ENCODE data around the gene L3MBTL1. TPM values are rescaled to one million over a fixed set of nuclear protein-coding genes. Genes with fewer than 3 reads are reported as not detected.
"Not testable (repeated sequence)": the region's sequence is repeated elsewhere in the genome, so short reads cannot be mapped to it uniquely, and the experiment has no call there.

L3MBTL1 gene
- total and polyA plus RNA-seq, 7 experiments from 2014 or later, result 0.74 to 24.7 (median 13.5) TPM

DNA sequence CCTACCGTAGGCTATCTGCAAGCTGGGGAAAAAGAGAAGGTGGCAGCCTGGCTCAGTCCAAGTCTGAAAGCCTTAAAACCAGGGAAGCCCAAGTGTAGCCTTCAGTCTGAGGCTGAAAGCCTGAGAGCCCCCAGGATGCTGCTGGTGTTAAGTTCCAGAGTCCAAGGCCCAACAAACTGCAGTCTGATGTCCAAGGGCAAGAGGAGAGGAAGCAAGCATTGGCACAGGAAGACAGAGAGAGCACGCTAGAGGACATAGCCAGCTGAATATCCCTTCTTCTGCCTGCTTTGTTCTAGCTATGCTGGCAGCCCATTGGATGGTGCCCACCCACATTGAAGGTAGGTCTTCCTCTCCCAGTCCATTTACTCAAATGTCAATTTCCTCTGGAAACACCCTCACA lies 12.1 kb upstream of the L3MBTL1 start:
- ChIA-PET POLR2A (no interaction called here), CTCF (no interaction called here)
- no peak overlapping the region for H3K4me3 Mint-ChIP-seq
- DNase-seq, result no peak
- no peaks in the 10 kb centered on the region for H3K27me3 Mint-ChIP-seq
- H3K4me1 Mint-ChIP-seq, result peaks cover 0 to 4% (median 0%) of the 10 kb centered on the region in 7 donors
- peaks cover 0 to 13% (median 4%) of the 10 kb centered on the region in 5 donors for H3K36me3 Mint-ChIP-seq
- H3K9me3 ChIP-seq (ENCODE audit: control insufficient read depth in 2 of 3, low read length in 3 of 3), result no peaks in the 10 kb centered on the region
- H3K27me3 ChIP-seq (ENCODE audit: control insufficient read depth in 2 of 2, insufficient read depth in 2 of 2, low read length in 2 of 2), result no peaks in the 10 kb centered on the region
- H3K9me3 Mint-ChIP-seq, result peaks cover 0 to 29% (median 4%) of the 10 kb centered on the region in 11 donors
- intact Hi-C loops (cut with micrococcal nuclease), result no loop called here
- no peak for ATAC-seq
- no peak overlapping the region for H3K27ac ChIP-seq (ENCODE audit: low read depth, low read length)
- no peak overlapping the region for H3K4me3 ChIP-seq (ENCODE audit: low read length)
- no peaks in the 10 kb centered on the region for H3K36me3 ChIP-seq (ENCODE audit: control insufficient read depth in 2 of 3, insufficient read depth in 3 of 3, low read length in 3 of 3)
- no peak overlapping the region for H3K27ac Mint-ChIP-seq
- H3K4me1 ChIP-seq (ENCODE audit: control insufficient read depth in 2 of 2, insufficient read depth in 2 of 2, low read length in 2 of 2), result no peaks in the 10 kb centered on the region

DNA sequence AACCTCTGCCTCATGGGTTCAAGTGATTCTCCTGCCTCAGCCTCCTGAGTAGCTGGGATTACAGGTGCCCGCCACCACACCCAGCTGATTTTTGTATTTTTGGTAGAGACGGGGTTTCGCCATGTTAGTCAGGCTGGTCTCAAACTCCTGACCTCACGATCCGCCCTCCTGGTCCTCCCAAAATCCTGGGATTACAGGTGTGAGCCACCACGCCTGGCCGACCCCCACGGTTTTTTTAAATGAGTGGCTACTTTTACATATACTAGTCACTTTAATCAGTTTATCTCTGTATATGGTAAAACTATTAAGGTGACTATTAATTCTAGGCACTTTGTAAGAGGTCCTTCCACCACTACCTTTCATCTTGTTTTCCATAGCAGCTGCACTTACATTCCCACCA lies 5.5 kb upstream of the L3MBTL1 start:
- H3K36me3 ChIP-seq (ENCODE audit: control insufficient read depth in 2 of 3, insufficient read depth in 3 of 3, low read length in 3 of 3); H3K27me3 ChIP-seq (ENCODE audit: control insufficient read depth in 2 of 2, insufficient read depth in 2 of 2, low read length in 2 of 2); H3K4me1 Mint-ChIP-seq; DNase-seq; ATAC-seq; intact Hi-C loops (cut with micrococcal nuclease); POLR2A ChIA-PET; H3K4me3 ChIP-seq (ENCODE audit: low read length); H3K27ac ChIP-seq (ENCODE audit: low read depth, low read length); H3K9me3 ChIP-seq (ENCODE audit: control insufficient read depth in 2 of 3, low read length in 3 of 3); H3K4me3 Mint-ChIP-seq; H3K4me1 ChIP-seq (ENCODE audit: control insufficient read depth in 2 of 2, insufficient read depth in 2 of 2, low read length in 2 of 2); H3K36me3 Mint-ChIP-seq; H3K27ac Mint-ChIP-seq: not testable (repeated sequence)
- CTCF ChIA-PET, result interaction anchor here (0.6 kb wide), 1 partner anchor 26 kb away, joined by 3 read pairs; no protein-coding TSS in a partner anchor
- Mint-ChIP-seq H3K27me3 (peaks cover 14 to 40% (median 27%) of the 10 kb centered on the region in 5 donors), H3K9me3 (peaks cover 0 to 13% (median 0%) of the 10 kb centered on the region in 11 donors)

DNA sequence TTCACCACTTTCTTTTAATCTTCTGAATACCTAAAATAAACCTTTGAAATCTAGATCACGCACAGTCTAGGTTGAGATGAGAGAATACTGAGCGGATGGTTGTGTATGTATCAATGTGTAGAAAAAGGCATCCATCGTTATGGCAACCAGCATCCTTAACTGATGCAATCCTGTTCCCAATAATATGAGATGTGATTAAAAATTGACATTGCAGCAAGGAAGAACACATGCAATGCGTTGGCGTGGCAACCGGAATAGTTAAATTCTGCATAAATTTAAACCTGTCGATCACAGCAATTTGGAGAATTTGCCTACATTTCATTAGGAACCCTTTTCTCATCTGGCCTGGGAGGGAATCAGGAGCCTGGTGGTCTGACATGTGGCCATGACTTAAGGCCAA lies 1.3 kb upstream of the L3MBTL1 start:
- ATAC-seq (no peak), DNase-seq (no peak)
- peaks cover 0 to 4% (median 0%) of the 10 kb centered on the region in 5 donors for H3K36me3 Mint-ChIP-seq
- Histone ChIP-seq H3K4me1 (ENCODE audit: control insufficient read depth in 2 of 2, insufficient read depth in 2 of 2, low read length in 2 of 2) (peaks cover 0 to 4% of the 10 kb centered on the region in 2 donors), H3K36me3 (ENCODE audit: control insufficient read depth in 2 of 3, insufficient read depth in 3 of 3, low read length in 3 of 3) (no peaks in the 10 kb centered on the region), H3K27ac (ENCODE audit: low read depth, low read length) (no peak overlapping the region), H3K4me3 (ENCODE audit: low read length) (no peak overlapping the region), H3K27me3 (ENCODE audit: control insufficient read depth in 2 of 2, insufficient read depth in 2 of 2, low read length in 2 of 2) (peaks cover 0 to 5% of the 10 kb centered on the region in 2 donors), H3K9me3 (ENCODE audit: control insufficient read depth in 2 of 3, low read length in 3 of 3) (no peaks in the 10 kb centered on the region)
- H3K9me3 Mint-ChIP-seq, result peaks cover 0 to 2% (median 0%) of the 10 kb centered on the region in 11 donors
- intact Hi-C loops (cut with micrococcal nuclease), result no loop called here
- peaks cover 0 to 12% (median 7%) of the 10 kb centered on the region in 7 donors for H3K4me1 Mint-ChIP-seq
- H3K27me3 Mint-ChIP-seq, result peaks cover 28 to 58% (median 43%) of the 10 kb centered on the region in 5 donors
- H3K4me3 Mint-ChIP-seq, result peak overlapping the region in 8 of 10 donors; percentile 4 to 85 (median 32)
- ChIA-PET CTCF (no interaction called here), POLR2A (no interaction called here)
- no peak overlapping the region for H3K27ac Mint-ChIP-seq

DNA sequence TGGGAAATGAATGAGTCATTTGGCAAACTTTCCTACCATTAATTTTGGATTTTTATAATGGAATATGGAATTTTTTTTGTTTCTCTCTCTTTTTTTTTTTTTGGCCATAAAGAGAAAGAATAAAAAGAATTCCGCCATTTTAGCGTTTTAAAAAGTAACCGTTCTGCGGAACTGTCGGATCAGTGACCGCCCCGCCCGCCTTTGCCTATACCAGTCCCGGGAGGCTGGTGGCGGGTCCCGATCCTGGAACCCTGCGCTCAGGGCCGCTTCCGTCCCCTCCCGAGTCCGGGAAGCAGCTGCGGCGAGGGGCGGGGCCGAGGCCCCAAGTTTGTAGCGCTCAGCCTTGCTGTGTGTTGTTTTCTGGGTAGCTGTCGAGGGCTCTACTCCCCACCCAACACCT lies 609 bp downstream of the L3MBTL1 start:
- H3K4me1 Mint-ChIP-seq, result peaks cover 0 to 12% (median 7%) of the 10 kb centered on the region in 7 donors
- ChIA-PET POLR2A (no interaction called here), CTCF (no interaction called here)
- DNase-seq, result no peak
- peak overlapping the region; percentile 59 to 73 (median 66) for H3K4me3 Mint-ChIP-seq
- no peaks in the 10 kb centered on the region for H3K9me3 ChIP-seq (ENCODE audit: control insufficient read depth in 2 of 3, low read length in 3 of 3)
- peaks cover 0 to 4% of the 10 kb centered on the region in 2 donors for H3K4me1 ChIP-seq (ENCODE audit: control insufficient read depth in 2 of 2, insufficient read depth in 2 of 2, low read length in 2 of 2)
- no peaks in the 10 kb centered on the region for H3K36me3 ChIP-seq (ENCODE audit: control insufficient read depth in 2 of 3, insufficient read depth in 3 of 3, low read length in 3 of 3)
- intact Hi-C loops (cut with micrococcal nuclease), result no loop called here
- no peak overlapping the region for H3K27ac Mint-ChIP-seq
- H3K27me3 ChIP-seq (ENCODE audit: control insufficient read depth in 2 of 2, insufficient read depth in 2 of 2, low read length in 2 of 2), result peaks cover 0 to 5% of the 10 kb centered on the region in 2 donors
- ATAC-seq, result no peak
- H3K9me3 Mint-ChIP-seq, result no peaks in the 10 kb centered on the region
- H3K4me3 ChIP-seq (ENCODE audit: low read length), result peak overlapping the region; percentile 8
- peaks cover 0 to 4% (median 0%) of the 10 kb centered on the region in 5 donors for H3K36me3 Mint-ChIP-seq
- H3K27me3 Mint-ChIP-seq, result peaks cover 28 to 56% (median 44%) of the 10 kb centered on the region in 5 donors
- no peak overlapping the region for H3K27ac ChIP-seq (ENCODE audit: low read depth, low read length)

DNA sequence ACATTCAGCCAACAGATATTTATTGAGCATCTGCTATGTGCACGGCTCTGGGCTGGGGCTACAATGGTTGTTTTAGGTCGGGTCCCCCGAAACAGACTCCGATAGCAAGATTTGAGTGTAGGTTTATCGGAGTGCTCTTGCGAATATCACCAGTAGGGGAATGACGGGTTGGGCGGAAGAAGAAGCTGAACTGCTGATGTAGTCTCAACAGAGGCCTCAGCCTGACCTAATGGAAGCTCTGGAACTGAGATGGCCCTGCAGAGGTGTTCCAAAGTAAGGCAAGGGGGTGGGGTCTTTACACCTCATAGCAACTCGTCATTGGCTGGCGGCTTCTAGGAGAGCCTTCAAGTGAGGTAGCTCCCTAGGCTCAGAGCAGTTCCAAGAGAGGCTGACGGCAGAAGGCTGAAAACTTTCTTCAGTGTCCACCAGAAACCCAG lies 1.1 kb downstream of the L3MBTL1 start:
- Mint-ChIP-seq H3K4me1 (peaks cover 0 to 12% (median 7%) of the 10 kb centered on the region in 7 donors), H3K4me3 (peak overlapping the region; percentile 59 to 73 (median 66)), H3K36me3 (peaks cover 0 to 4% (median 0%) of the 10 kb centered on the region in 5 donors), H3K27me3 (peaks cover 28 to 51% (median 44%) of the 10 kb centered on the region in 5 donors), H3K27ac (no peak overlapping the region), H3K9me3 (no peaks in the 10 kb centered on the region)
- H3K4me1 ChIP-seq (ENCODE audit: control insufficient read depth in 2 of 2, insufficient read depth in 2 of 2, low read length in 2 of 2), result peaks cover under 1 to 4% of the 10 kb centered on the region in 2 donors
- H3K4me3 ChIP-seq (ENCODE audit: low read length), result peak overlapping the region; percentile 8
- H3K36me3 ChIP-seq (ENCODE audit: control insufficient read depth in 2 of 3, insufficient read depth in 3 of 3, low read length in 3 of 3), result no peaks in the 10 kb centered on the region
- no peaks in the 10 kb centered on the region for H3K9me3 ChIP-seq (ENCODE audit: control insufficient read depth in 2 of 3, low read length in 3 of 3)
- ChIA-PET CTCF (no interaction called here), POLR2A (interaction anchor here (0.5 kb wide), 1 partner anchor 9 kb away, joined by 3 read pairs; no protein-coding TSS in a partner anchor)
- DNase-seq (no peak), ATAC-seq (no peak)
- intact Hi-C loops (cut with micrococcal nuclease), result no loop called here
- no peak overlapping the region for H3K27ac ChIP-seq (ENCODE audit: low read depth, low read length)
- H3K27me3 ChIP-seq (ENCODE audit: control insufficient read depth in 2 of 2, insufficient read depth in 2 of 2, low read length in 2 of 2), result peaks cover 0 to 5% of the 10 kb centered on the region in 2 donors

DNA sequence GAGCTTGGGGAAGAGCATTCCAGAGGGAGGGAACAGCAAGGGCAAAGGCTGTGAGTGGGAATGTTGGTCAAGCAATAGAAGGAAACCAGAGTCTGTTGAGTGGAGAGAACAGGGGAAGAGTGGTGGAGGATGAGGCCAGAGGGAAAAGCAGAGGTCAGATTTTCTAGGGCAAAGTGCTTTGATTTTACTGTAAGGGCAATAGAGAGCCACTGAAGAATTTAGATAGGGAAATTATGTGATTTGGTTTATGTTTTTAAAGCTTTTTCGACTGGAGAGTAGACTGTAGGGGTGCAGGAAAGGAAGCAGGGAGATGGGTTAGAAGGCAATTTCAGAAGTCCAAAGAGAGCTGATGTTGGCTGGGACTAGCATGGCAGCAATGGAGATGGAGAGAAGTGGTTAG lies 4.4 kb downstream of the L3MBTL1 start:
- CTCF ChIA-PET, result no interaction called here
- POLR2A ChIA-PET, result no interaction called here
- no peak overlapping the region for H3K4me3 Mint-ChIP-seq

More for the DNA sequence above, 4.4 kb downstream of the L3MBTL1 start:
- DNase-seq (no peak), ATAC-seq (no peak)
- peaks cover 14 to 27% (median 22%) of the 10 kb centered on the region in 5 donors for H3K27me3 Mint-ChIP-seq
- Histone ChIP-seq H3K4me3 (ENCODE audit: low read length) (no peak overlapping the region), H3K36me3 (ENCODE audit: control insufficient read depth in 2 of 3, insufficient read depth in 3 of 3, low read length in 3 of 3) (no peaks in the 10 kb centered on the region), H3K4me1 (ENCODE audit: control insufficient read depth in 2 of 2, insufficient read depth in 2 of 2, low read length in 2 of 2) (peaks cover 11 to 21% of the 10 kb centered on the region in 2 donors), H3K9me3 (ENCODE audit: control insufficient read depth in 2 of 3, low read length in 3 of 3) (no peaks in the 10 kb centered on the region), H3K27me3 (ENCODE audit: control insufficient read depth in 2 of 2, insufficient read depth in 2 of 2, low read length in 2 of 2) (peaks cover 0 to 5% of the 10 kb centered on the region in 2 donors), H3K27ac (ENCODE audit: low read depth, low read length) (no peak overlapping the region)
- H3K9me3 Mint-ChIP-seq, result peaks cover 0 to 2% (median 0%) of the 10 kb centered on the region in 11 donors
- peaks cover 9 to 30% (median 23%) of the 10 kb centered on the region in 7 donors for H3K4me1 Mint-ChIP-seq
- intact Hi-C loops (cut with micrococcal nuclease), result no loop called here
- H3K36me3 Mint-ChIP-seq, result peaks cover 0 to 2% (median 0%) of the 10 kb centered on the region in 5 donors
- H3K27ac Mint-ChIP-seq, result peak overlapping the region in 2 of 9 donors; percentile 0 to 29

Data from naive thymus-derived CD4-positive, alpha-beta T cell (primary cell).